ENCODE data around the gene CR2. TPM values are rescaled to one million over a fixed set of nuclear protein-coding genes. Genes with fewer than 3 reads are reported as not detected.
A peak's percentile ranks its signal among the peaks of the same experiment; 100 is the strongest.

CR2 gene
- total RNA-seq, 1 donor from 2014 or later, result 34.1 TPM

DNA sequence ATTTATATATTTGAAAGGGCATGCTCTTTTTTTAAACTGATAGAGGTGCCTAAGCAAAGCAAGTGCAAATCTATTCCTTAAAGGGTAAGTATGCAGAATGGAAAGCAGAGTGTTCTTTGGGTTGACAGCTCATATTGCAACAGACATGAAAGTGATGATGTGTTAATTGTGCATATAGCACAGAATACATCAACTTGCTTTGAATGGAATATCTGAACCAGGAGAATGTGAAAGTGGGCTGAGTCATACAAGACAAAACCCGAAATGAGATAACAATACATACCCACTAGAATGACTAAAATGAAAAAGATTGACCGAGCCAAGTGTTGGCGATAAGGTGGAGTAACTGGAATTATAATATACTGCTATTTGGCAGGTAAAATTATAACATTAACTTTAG, 46.2 kb downstream of the CR2 start:
- no peaks in the 10 kb centered on the region for H3K9me3 Mint-ChIP-seq
- H3K27me3 Mint-ChIP-seq, result no peaks in the 10 kb centered on the region
- no peak overlapping the region for H3K4me3 Mint-ChIP-seq
- ATAC-seq (ENCODE audit: low read depth), result no peak
- peaks cover 12% of the 10 kb centered on the region for H3K36me3 Mint-ChIP-seq (ENCODE audit: low read depth)
- no peak overlapping the region for H3K27ac Mint-ChIP-seq
- H3K4me1 Mint-ChIP-seq, result peaks cover 38% of the 10 kb centered on the region
- ChIA-PET POLR2A (interaction anchor here (0.7 to 2.4 kb wide), 3 partner anchors 46 to 179 kb away, joined by 3 to 14 read pairs (median 6); partner anchors contain the start of genes CD55 and CR2), CTCF (interaction anchor here (0.6 to 8.7 kb wide), 24 partner anchors 17 to 891 kb away, joined by 3 to 174 read pairs (median 4); partner anchors contain the start of genes CD55, CR2 and PFKFB2)
- TF ChIP-seq, protein P1, sequence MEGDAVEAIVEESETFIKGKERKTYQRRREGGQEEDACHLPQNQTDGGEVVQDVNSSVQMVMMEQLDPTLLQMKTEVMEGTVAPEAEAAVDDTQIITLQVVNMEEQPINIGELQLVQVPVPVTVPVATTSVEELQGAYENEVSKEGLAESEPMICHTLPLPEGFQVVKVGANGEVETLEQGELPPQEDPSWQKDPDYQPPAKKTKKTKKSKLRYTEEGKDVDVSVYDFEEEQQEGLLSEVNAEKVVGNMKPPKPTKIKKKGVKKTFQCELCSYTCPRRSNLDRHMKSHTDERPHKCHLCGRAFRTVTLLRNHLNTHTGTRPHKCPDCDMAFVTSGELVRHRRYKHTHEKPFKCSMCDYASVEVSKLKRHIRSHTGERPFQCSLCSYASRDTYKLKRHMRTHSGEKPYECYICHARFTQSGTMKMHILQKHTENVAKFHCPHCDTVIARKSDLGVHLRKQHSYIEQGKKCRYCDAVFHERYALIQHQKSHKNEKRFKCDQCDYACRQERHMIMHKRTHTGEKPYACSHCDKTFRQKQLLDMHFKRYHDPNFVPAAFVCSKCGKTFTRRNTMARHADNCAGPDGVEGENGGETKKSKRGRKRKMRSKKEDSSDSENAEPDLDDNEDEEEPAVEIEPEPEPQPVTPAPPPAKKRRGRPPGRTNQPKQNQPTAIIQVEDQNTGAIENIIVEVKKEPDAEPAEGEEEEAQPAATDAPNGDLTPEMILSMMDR (IDR thresholded peaks at IDR 0.05), result no peak
- intact Hi-C loops (cut with micrococcal nuclease), result no loop called here
- no peak for DNase-seq

DNA sequence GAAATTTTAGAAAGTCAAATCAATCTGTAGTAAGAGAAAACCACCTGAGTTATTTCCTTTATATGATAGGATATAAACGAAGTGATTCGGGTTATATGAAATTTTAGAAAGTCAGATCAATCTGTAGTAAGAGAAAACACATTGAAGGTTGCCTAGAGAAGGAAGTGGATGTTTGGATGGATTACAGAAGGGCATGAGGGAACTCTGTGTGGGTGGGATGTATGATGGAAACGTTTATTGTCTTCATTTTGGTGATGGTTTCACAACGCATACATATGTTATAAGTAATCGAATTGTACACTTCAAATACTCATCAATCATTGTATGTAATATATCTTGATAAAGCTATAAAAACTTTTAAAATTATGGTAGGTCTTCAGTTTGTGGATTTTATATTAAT, 46.9 kb downstream of the CR2 start:
- intact Hi-C loops (cut with micrococcal nuclease), result no loop called here
- TF ChIP-seq, protein P1 (IDR thresholded peaks at IDR 0.05), result no peak
- no peaks in the 10 kb centered on the region for H3K9me3 Mint-ChIP-seq
- no peak for DNase-seq
- peaks cover 12% of the 10 kb centered on the region for H3K36me3 Mint-ChIP-seq (ENCODE audit: low read depth)
- no peaks in the 10 kb centered on the region for H3K27me3 Mint-ChIP-seq
- H3K27ac Mint-ChIP-seq, result no peak overlapping the region
- peaks cover 30% of the 10 kb centered on the region for H3K4me1 Mint-ChIP-seq
- no peak overlapping the region for H3K4me3 Mint-ChIP-seq
- ATAC-seq (ENCODE audit: low read depth), result no peak
- POLR2A ChIA-PET, result interaction anchor here (1.1 kb wide), 1 partner anchor 180 kb away, joined by 3 read pairs; no protein-coding TSS in a partner anchor
- CTCF ChIA-PET, result interaction anchor here (2.3 to 8.7 kb wide), 3 partner anchors 96 to 451 kb away, joined by 7 to 174 read pairs (median 22); no protein-coding TSS in a partner anchor

- H3K27me3 Mint-ChIP-seq, result no peaks in the 10 kb centered on the region
- no peak overlapping the region for H3K27ac Mint-ChIP-seq
- TF ChIP-seq, protein P1 (IDR thresholded peaks at IDR 0.05), result no peak
- CTCF ChIA-PET, result interaction anchor here (1.3 to 8.7 kb wide), 4 partner anchors 78 to 453 kb away, joined by 3 to 174 read pairs (median 14); no protein-coding TSS in a partner anchor
- intact Hi-C loops (cut with micrococcal nuclease), result no loop called here
- DNase-seq (no peak), ATAC-seq (ENCODE audit: low read depth) (no peak)
- no peak overlapping the region for H3K4me3 Mint-ChIP-seq
- H3K36me3 Mint-ChIP-seq (ENCODE audit: low read depth), result peaks cover 26% of the 10 kb centered on the region
- peaks cover 18% of the 10 kb centered on the region for H3K4me1 Mint-ChIP-seq
- POLR2A ChIA-PET, result no interaction called here
- H3K9me3 Mint-ChIP-seq, result no peaks in the 10 kb centered on the region
Observed at GRCh38 chr1:207502726-207503125, 48.6 kb downstream of the CR2 start.

- TF ChIP-seq, protein P1 (IDR thresholded peaks at IDR 0.05), result no peak
- POLR2A ChIA-PET, result no interaction called here
- CTCF ChIA-PET, result interaction anchor here (4.5 to 8.7 kb wide), 2 partner anchors 99 to 424 kb away, joined by 22 to 174 read pairs; no protein-coding TSS in a partner anchor
- intact Hi-C loops (cut with micrococcal nuclease), result no loop called here
- peak overlapping the region; percentile 57 for H3K27ac Mint-ChIP-seq
- peaks cover 38% of the 10 kb centered on the region for H3K36me3 Mint-ChIP-seq (ENCODE audit: low read depth)
- no peaks in the 10 kb centered on the region for H3K27me3 Mint-ChIP-seq
- DNase-seq, result no peak
- no peak for ATAC-seq (ENCODE audit: low read depth)
- H3K4me3 Mint-ChIP-seq, result no peak overlapping the region
- no peaks in the 10 kb centered on the region for H3K9me3 Mint-ChIP-seq
- H3K4me1 Mint-ChIP-seq, result peaks cover 8% of the 10 kb centered on the region
Observed at GRCh38 chr1:207503950-207504349, 49.8 kb downstream of the CR2 start.

GRCh38 chr1:207504438-207504837, 50.3 kb downstream of the CR2 start:
- Mint-ChIP-seq H3K27me3 (no peaks in the 10 kb centered on the region), H3K36me3 (ENCODE audit: low read depth) (peaks cover 43% of the 10 kb centered on the region), H3K4me1 (peaks cover 4% of the 10 kb centered on the region), H3K4me3 (no peak overlapping the region), H3K27ac (no peak overlapping the region), H3K9me3 (no peaks in the 10 kb centered on the region)
- ATAC-seq (ENCODE audit: low read depth), result no peak
- CTCF ChIA-PET, result interaction anchor here (4.5 kb wide), 1 partner anchor 99 kb away, joined by 22 read pairs; no protein-coding TSS in a partner anchor
- intact Hi-C loops (cut with micrococcal nuclease), result no loop called here
- TF ChIP-seq, protein P1 (IDR thresholded peaks at IDR 0.05), result no peak
- POLR2A ChIA-PET, result no interaction called here
- no peak for DNase-seq

Measured in activated B cell treated with CpG ODN at 0.5 μM for 24 hours (primary cell).